NT2/D1 (cell line): ENCODE results near the gene SVBP.

Experiments used
- SUZ12 ChIP-seq: IDR thresholded peaks from 2 replicates; pipeline ENCODE4 v1.6.1; 2011; ENCODE audit not compliant: insufficient read length, insufficient read depth; ENCODE audit errors: extremely low read depth
- YY1 ChIP-seq: IDR thresholded peaks from 2 replicates; pipeline ENCODE4 v1.6.1; 2011; ENCODE audit not compliant: insufficient read length, insufficient read depth
- ZNF274 ChIP-seq: IDR thresholded peaks from 2 replicates; pipeline ENCODE4 v1.6.1; 2011; ENCODE audit warnings: mild to moderate bottlenecking, low read depth, low read length

- TF ChIP-seq YY1, result no peak
- no peak for TF ChIP-seq SUZ12
- TF ChIP-seq ZNF274, result no peak
Measured at GRCh38 chr1:42866549-42866948, 49.4 kb upstream of the SVBP start.
